Immature natural killer cell (primary cell): ENCODE results near the gene PRPS2. TPM values are rescaled to one million over a fixed set of nuclear protein-coding genes. Genes with fewer than 3 reads are reported as not detected.

Experiments used
- DNase-seq, 3 donors: peaks; one replicate each; pipeline ENCODE4 v3.0.0; 2022; ENCODE audit warnings: mixed read lengths in 1 of 3
- H3K27ac Mint-ChIP-seq, 6 donors: one replicate each; pipeline ENCODE4 v1.8.0; 2020; ENCODE audit warnings: mixed read lengths in 6 of 6, mild to moderate bottlenecking in 5 of 6, inconsistent platforms in 4 of 6, moderate library complexity in 3 of 6
- H3K27me3 Mint-ChIP-seq, 3 donors: one replicate each; pipeline ENCODE4 v1.8.0; 2020 to 2021; ENCODE audit warnings: low read depth in 3 of 3, mild to moderate bottlenecking in 3 of 3, mixed read lengths in 3 of 3, moderate library complexity in 3 of 3, inconsistent platforms in 1 of 3
- H3K36me3 Mint-ChIP-seq, 3 donors: one replicate each; pipeline ENCODE4 v1.8.0; 2020; ENCODE audit warnings: mixed read lengths in 3 of 3, inconsistent platforms in 2 of 3, mild to moderate bottlenecking in 2 of 3
- H3K4me1 Mint-ChIP-seq, 2 donors: one replicate each; pipeline ENCODE4 v1.8.0; 2020; ENCODE audit warnings: inconsistent platforms in 2 of 2, mild to moderate bottlenecking in 2 of 2, mixed read lengths in 2 of 2, moderate library complexity in 1 of 2
- H3K4me3 Mint-ChIP-seq, 5 donors: one replicate each; pipeline ENCODE4 v1.8.0; 2020; ENCODE audit warnings: mild to moderate bottlenecking in 5 of 5, mixed read lengths in 5 of 5, inconsistent platforms in 3 of 5, moderate library complexity in 3 of 5
- H3K9me3 Mint-ChIP-seq, 6 donors: one replicate each; pipeline ENCODE4 v1.8.0; 2020; ENCODE audit warnings: mild to moderate bottlenecking in 6 of 6, mixed read lengths in 6 of 6, inconsistent platforms in 4 of 6, moderate library complexity in 3 of 6
- polyA plus RNA-seq, 3 donors: library from polyadenylated mRNA; unstranded; fragments of 300-500 nt; fragmentation: Illumina TruSeq; gene quantifications; one replicate each; pipeline ENCODE4 v1.2.3, GENCODE V29; 2021

PRPS2 gene
- polyA plus RNA-seq, 3 donors from 2014 or later: 22.3 to 36.9 (median 26.9) TPM

DNA sequence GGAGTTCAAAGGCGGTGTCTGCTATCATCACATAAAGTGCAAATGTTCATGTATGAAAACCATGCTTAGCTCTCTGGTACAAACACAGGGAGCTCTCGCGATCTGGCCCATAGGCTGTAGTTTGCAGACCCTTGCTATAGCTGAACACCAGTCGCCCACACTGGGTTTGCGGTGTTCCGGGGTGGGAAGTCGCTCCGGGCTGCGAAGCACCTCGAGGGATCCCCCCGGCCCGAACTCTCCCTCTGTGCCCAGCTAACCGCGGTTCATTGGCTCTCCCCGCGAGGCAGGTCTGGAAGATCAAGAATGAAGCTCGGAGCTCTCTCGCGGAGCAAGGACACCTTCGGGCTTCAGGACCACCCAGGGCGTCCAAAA lies 341 bp upstream of the PRPS2 start:
- Mint-ChIP-seq H3K4me1 (peaks cover 17 to 21% of the 10 kb centered on the region in 2 donors), H3K9me3 (no peaks in the 10 kb centered on the region), H3K27me3 (peaks cover 5 to 21% (median 8%) of the 10 kb centered on the region in 3 donors), H3K27ac (peak overlapping the region in 4 of 6 donors; percentile 5 to 40 (median 23)), H3K36me3 (no peaks in the 10 kb centered on the region), H3K4me3 (peak overlapping the region; percentile 82 to 88 (median 86))
- no peak for DNase-seq

DNA sequence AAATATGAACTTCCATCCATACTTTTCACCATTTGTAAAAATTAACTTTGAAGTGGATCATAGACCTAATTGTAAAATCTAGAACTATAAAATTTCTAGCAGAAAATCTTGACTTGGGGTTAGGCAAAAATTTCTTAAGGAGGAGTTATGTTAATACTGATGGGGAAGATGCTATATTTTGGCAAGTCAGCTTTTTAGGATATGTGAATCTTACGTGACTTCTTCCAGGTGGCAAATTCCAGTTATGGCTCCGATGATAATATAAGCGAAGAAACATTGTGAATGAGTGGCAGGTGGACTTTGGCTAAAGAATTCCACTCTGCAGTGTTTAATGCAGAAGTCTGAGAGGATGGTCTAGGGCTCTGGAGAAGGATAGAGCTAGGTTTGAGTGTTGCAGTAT lies 1.5 kb downstream of the PRPS2 start:
- no peaks in the 10 kb centered on the region for H3K9me3 Mint-ChIP-seq
- H3K27me3 Mint-ChIP-seq: peaks cover 5 to 14% (median 9%) of the 10 kb centered on the region in 3 donors
- H3K36me3 Mint-ChIP-seq: no peaks in the 10 kb centered on the region
- H3K27ac Mint-ChIP-seq: peak overlapping the region in 2 of 6 donors; percentile 81 to 83
- DNase-seq: no peak
- H3K4me3 Mint-ChIP-seq: peak overlapping the region; percentile 80 to 85 (median 81)
- H3K4me1 Mint-ChIP-seq: peaks cover 17 to 21% of the 10 kb centered on the region in 2 donors

DNA sequence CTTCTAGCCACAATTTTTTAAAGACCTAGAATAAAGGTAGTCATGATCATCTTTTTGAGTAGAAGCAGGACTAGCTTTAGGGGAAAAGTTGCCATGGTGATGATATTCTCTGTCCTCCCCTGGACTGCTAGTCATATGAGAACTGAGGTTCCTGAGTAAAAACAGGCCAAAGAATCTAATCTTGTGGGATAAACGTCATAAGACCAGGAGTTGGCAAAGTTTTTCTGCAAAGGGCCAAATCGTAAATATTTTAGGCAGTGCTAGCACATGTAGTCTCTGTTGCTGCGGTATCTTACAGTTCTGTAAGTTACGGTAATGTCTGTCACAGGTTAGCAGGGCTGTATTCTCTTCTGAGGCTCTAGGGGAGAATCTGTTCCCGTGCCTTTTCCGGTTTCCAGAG lies 3.4 kb downstream of the PRPS2 start:
- Mint-ChIP-seq H3K36me3 (peaks cover 0 to 4% (median 0%) of the 10 kb centered on the region in 3 donors), H3K27me3 (peaks cover 3 to 10% (median 7%) of the 10 kb centered on the region in 3 donors), H3K4me3 (no peak overlapping the region), H3K4me1 (peaks cover 17 to 21% of the 10 kb centered on the region in 2 donors), H3K9me3 (no peaks in the 10 kb centered on the region), H3K27ac (no peak overlapping the region)
- no peak for DNase-seq

DNA sequence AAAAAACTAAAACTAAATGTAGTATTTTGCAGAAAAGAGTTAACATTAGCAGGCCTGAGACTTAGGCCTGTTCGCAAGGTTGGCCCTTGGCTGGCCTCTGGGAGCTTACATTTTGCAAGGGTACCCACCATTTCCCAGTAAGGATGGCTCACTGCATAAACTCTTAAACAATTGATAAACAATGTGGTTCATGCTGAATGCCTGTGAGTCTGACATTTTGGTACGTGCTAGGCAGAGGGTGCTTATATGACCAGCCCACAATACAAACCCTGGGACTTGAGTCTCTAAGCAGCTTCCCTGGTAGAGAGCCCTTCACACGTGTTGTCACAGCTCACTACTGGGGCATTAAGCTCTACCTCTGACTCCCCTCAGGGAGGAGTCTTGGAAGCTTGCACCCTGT lies 7.4 kb downstream of the PRPS2 start:
- DNase-seq: no peak
- Mint-ChIP-seq H3K9me3 (no peaks in the 10 kb centered on the region), H3K4me1 (peaks cover 2 to 5% of the 10 kb centered on the region in 2 donors), H3K4me3 (no peak overlapping the region), H3K27ac (no peak overlapping the region), H3K36me3 (peaks cover 2 to 10% (median 3%) of the 10 kb centered on the region in 3 donors), H3K27me3 (peaks cover 0 to 8% (median 5%) of the 10 kb centered on the region in 3 donors)

DNA sequence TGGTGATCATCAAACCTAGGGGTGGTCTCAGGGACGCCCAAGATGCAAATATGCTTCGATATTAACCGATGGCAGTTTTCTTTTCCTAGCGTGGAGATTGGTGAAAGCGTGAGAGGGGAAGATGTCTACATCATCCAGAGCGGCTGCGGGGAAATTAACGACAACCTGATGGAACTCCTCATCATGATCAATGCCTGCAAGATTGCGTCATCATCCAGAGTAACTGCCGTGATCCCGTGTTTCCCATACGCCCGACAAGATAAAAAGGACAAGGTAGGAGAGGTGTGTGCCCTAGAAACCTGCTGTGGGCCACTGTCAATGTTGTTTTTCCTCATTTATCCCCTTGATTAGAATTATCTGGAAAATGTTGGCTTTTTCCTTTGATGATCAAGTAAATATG lies 7.9 kb downstream of the PRPS2 start:
- H3K9me3 Mint-ChIP-seq: no peaks in the 10 kb centered on the region
- peaks cover 0 to 5% of the 10 kb centered on the region in 2 donors for H3K4me1 Mint-ChIP-seq
- DNase-seq: no peak
- H3K4me3 Mint-ChIP-seq: no peak overlapping the region
- H3K27ac Mint-ChIP-seq: no peak overlapping the region
- peaks cover 3 to 10% (median 4%) of the 10 kb centered on the region in 3 donors for H3K36me3 Mint-ChIP-seq
- peaks cover 0 to 8% (median 5%) of the 10 kb centered on the region in 3 donors for H3K27me3 Mint-ChIP-seq

DNA sequence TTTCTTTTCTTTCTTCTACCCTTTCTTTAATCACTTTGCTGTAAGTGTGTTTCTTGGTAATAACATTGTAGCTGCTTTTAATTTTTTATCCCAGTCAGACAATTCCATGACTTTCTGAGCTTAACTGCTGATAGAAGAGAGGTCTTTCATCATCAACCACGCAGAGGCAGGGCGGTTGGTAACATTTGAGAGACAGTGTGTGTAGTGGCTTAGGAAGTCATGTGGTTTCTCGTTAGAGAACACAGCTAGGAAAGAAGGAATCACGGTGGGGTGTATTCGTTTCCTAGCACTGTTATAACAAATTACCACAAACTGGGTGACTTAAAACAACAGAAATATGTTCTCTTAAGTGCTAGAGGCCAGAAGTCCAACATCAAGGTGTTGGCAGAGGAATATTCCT lies 11.5 kb downstream of the PRPS2 start:
- Mint-ChIP-seq H3K27ac (no peak overlapping the region), H3K4me1 (peaks cover 0 to 5% of the 10 kb centered on the region in 2 donors), H3K27me3 (peaks cover 0 to 1% (median 0%) of the 10 kb centered on the region in 3 donors), H3K4me3 (no peak overlapping the region), H3K9me3 (no peaks in the 10 kb centered on the region), H3K36me3 (peaks cover 3 to 10% (median 4%) of the 10 kb centered on the region in 3 donors)
- no peak for DNase-seq

DNA sequence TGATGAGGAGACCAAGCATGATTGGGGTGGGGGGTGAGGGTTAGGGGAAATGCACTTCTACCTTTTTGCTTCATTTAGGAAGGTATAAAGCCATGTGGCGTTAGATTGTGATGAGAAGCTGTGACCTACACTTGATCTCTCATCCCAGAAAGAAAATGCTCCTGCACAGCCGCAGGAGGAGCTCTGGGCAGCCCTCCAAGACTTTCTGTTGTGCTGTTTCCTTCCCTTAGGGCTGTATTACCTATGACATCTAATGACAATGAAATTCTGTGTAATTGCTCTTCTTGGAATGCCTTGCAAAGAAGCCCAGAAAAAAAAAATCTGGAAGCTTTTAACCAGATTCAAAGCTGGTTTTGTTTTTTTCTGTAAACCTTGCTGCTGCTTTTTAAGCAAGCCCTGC lies 13.4 kb downstream of the PRPS2 start:
- Mint-ChIP-seq H3K9me3 (no peaks in the 10 kb centered on the region), H3K36me3 (peaks cover 3 to 6% (median 4%) of the 10 kb centered on the region in 3 donors), H3K27me3 (peaks cover 0 to 1% (median 0%) of the 10 kb centered on the region in 3 donors), H3K4me3 (no peak overlapping the region), H3K4me1 (peaks cover 0 to 5% of the 10 kb centered on the region in 2 donors), H3K27ac (no peak overlapping the region)
- no peak for DNase-seq

DNA sequence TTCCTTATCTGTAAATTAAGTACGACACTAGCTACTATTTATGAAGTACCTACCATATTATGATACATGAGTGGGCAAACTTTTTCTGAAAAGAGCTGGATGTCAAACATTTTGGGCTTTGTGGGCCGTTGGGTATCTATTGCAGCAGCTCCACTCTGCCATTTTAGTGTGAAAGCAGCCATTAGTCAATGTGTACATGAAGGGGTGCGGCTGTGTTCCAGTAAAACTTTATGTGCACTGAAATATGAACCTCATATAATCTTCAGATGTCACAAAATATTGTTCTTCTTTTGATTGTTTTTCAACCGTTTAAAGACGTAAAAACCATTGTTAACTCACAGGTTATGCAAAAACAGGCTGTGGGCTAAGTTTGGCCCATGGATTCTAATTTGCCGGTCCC lies 14.1 kb downstream of the PRPS2 start:
- Mint-ChIP-seq H3K4me3 (no peak overlapping the region), H3K9me3 (no peaks in the 10 kb centered on the region), H3K27me3 (peaks cover 0 to 1% (median 0%) of the 10 kb centered on the region in 3 donors), H3K36me3 (peaks cover 3 to 6% (median 4%) of the 10 kb centered on the region in 3 donors), H3K27ac (no peak overlapping the region), H3K4me1 (peaks cover 0 to 5% of the 10 kb centered on the region in 2 donors)
- DNase-seq: no peak

DNA sequence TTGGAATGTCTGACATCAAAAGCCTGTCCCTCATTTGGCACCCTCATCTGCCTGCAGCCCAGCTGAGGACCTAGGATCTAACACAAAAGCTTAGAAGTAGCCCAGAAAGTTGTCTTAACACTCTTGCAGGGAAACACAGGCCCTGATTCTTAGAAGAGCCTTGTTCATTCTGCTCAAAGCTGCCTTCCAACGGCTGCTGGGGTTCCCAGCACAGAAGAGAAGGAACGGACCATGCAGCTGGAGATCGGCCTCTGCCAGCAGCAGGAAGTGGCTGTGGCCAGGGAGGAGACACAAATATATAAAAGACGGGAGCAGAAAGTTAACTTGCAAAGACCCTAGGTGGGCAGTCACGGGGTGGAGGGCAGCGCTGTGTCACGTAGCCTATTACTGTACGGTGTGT lies 20.4 kb downstream of the PRPS2 start:
- Mint-ChIP-seq H3K4me3 (no peak overlapping the region), H3K27ac (no peak overlapping the region), H3K9me3 (no peaks in the 10 kb centered on the region), H3K27me3 (no peaks in the 10 kb centered on the region), H3K36me3 (no peaks in the 10 kb centered on the region), H3K4me1 (peaks cover 0 to 6% of the 10 kb centered on the region in 2 donors)
- DNase-seq: no peak

DNA sequence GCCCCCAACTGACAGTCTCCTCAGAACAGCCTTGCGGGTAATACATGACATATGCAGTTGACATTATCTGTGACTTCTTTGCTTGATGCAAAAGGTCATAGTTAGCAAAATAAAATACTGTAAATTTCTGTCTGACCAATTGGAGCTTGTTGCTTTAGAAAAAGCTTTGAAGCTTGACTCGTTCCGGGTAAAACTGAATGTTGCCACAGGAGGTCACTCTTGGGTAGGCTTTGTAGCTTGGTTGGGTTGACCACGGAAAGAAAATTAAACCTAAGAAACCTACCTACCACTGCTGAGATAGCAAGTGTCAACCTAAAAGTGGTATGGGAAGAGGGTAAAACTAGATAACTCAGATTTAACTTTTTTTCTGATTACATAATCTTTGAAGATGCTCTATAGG lies 23.2 kb downstream of the PRPS2 start:
- no peaks in the 10 kb centered on the region for H3K9me3 Mint-ChIP-seq
- H3K4me3 Mint-ChIP-seq: no peak overlapping the region
- H3K4me1 Mint-ChIP-seq: peaks cover 0 to 6% of the 10 kb centered on the region in 2 donors
- DNase-seq: peak; percentile 30 to 42 (median 38)
- H3K36me3 Mint-ChIP-seq: no peaks in the 10 kb centered on the region
- H3K27ac Mint-ChIP-seq: no peak overlapping the region
- peaks cover 0 to 4% (median 2%) of the 10 kb centered on the region in 3 donors for H3K27me3 Mint-ChIP-seq

DNA sequence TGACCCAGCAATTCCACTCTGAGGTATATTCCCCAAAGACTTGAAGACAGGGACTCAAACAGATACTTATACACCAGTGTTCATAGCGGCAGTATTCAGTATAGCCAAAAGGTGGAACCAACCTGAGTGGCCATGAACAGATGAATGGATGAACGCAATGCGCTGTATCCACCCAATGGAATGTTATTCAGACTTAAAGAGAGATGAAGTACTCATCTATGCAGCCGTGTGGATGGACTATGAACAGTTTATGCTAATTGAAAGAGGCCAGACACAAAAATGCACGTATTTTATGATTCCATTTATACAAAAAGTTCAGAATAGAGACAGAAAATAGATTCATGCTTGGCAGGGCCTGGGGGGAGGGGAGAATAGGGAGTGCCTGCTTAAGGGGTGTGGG lies 26.3 kb downstream of the PRPS2 start:
- no peak for DNase-seq
- peaks cover 0 to 6% of the 10 kb centered on the region in 2 donors for H3K4me1 Mint-ChIP-seq
- H3K9me3 Mint-ChIP-seq: no peaks in the 10 kb centered on the region
- peaks cover 0 to 4% (median 2%) of the 10 kb centered on the region in 3 donors for H3K27me3 Mint-ChIP-seq
- no peak overlapping the region for H3K4me3 Mint-ChIP-seq
- no peak overlapping the region for H3K27ac Mint-ChIP-seq
- H3K36me3 Mint-ChIP-seq: peaks cover 3 to 13% (median 7%) of the 10 kb centered on the region in 3 donors

DNA sequence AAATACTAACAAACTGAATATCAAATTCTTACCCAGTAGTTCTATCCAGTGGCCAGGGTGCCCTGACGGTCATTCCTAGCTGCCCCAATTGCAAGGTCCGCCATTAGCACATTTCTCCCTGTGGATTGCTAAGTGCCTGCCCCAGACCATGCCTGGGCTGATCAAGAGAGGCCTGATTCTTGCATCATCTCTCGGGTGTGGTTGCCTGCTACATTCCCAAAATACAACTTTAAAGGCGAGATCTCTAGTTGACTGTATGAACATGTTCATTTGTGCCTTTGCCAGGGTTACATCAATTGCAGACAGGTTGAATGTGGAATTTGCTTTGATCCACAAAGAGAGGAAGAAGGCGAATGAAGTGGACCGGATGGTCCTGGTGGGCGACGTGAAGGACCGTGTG lies 28.0 kb downstream of the PRPS2 start:
- H3K27ac Mint-ChIP-seq: no peak overlapping the region
- peaks cover 0 to 6% of the 10 kb centered on the region in 2 donors for H3K4me1 Mint-ChIP-seq
- no peaks in the 10 kb centered on the region for H3K9me3 Mint-ChIP-seq
- no peak for DNase-seq
- no peak overlapping the region for H3K4me3 Mint-ChIP-seq
- peaks cover 0 to 5% (median 4%) of the 10 kb centered on the region in 3 donors for H3K27me3 Mint-ChIP-seq
- peaks cover 5 to 16% (median 13%) of the 10 kb centered on the region in 3 donors for H3K36me3 Mint-ChIP-seq

DNA sequence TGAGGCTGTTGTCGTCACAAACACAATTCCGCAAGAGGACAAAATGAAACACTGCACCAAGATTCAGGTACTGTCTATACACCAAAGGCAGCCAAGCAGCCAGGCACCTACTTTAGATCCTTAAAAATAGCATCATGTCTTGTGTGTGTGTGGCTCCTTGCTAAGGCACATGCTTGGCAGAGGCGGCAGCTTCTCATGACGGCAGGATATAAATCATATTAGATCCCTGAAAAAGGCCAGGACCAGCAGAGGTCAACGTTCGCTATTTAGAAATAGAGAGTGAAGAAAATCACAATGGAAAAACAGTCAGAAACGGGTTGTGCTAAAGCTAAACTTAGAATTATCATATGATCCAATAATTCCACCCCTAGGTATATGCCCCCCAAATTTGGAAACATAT lies 29.5 kb downstream of the PRPS2 start:
- no peak for DNase-seq
- peaks cover 8 to 17% (median 16%) of the 10 kb centered on the region in 3 donors for H3K36me3 Mint-ChIP-seq
- no peaks in the 10 kb centered on the region for H3K4me1 Mint-ChIP-seq
- H3K27ac Mint-ChIP-seq: no peak overlapping the region
- no peaks in the 10 kb centered on the region for H3K9me3 Mint-ChIP-seq
- H3K27me3 Mint-ChIP-seq: peaks cover 0 to 5% (median 4%) of the 10 kb centered on the region in 3 donors
- H3K4me3 Mint-ChIP-seq: no peak overlapping the region

DNA sequence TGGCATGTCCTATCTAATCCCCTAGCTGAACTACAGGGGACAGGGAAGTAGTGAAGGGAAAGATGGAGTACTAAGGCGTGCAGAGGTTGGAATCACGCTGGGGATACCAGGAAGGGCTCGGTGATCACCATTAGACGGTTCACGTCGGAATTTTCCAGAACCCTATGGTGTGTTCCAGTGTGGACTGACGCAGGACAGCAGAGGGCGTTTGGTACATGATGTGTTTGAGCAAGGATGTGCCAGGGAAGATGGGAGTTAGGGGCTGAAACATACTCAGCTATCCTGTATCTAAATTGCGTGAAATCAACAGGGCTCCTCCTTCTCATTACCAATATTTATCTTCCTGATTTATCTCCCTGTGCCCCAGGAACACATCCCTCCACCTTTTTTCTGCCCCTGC lies 33.7 kb downstream of the PRPS2 start:
- DNase-seq: no peak
- Mint-ChIP-seq H3K27ac (no peak overlapping the region), H3K36me3 (peaks cover 8 to 17% (median 16%) of the 10 kb centered on the region in 3 donors), H3K27me3 (peaks cover 0 to 5% (median 2%) of the 10 kb centered on the region in 3 donors), H3K4me1 (no peaks in the 10 kb centered on the region), H3K4me3 (no peak overlapping the region), H3K9me3 (no peaks in the 10 kb centered on the region)

DNA sequence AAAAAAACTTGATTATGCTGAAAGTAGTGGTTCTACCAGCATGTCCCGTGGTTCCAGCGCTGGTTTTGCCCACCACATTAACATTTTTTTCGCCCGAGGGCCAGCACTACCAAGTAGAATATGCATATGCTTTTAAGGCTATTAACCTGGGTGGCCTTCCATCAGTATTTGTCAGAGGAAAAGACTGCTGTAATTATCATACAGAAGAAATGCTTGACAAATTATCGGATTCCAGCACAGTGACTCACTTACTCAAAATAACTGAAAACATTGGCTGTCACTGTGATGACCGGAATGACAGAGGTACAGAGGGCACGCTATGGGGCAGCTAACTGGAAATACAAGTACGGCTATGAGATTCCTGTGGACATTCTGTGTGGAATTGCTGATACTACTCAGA lies 34.6 kb downstream of the PRPS2 start:
- peaks cover 0 to 5% (median 2%) of the 10 kb centered on the region in 3 donors for H3K27me3 Mint-ChIP-seq
- no peaks in the 10 kb centered on the region for H3K4me1 Mint-ChIP-seq
- no peak overlapping the region for H3K27ac Mint-ChIP-seq
- no peaks in the 10 kb centered on the region for H3K9me3 Mint-ChIP-seq
- H3K4me3 Mint-ChIP-seq: no peak overlapping the region
- DNase-seq: no peak
- peaks cover 8 to 13% (median 12%) of the 10 kb centered on the region in 3 donors for H3K36me3 Mint-ChIP-seq
